HL-60/S4 treated with phorbol 12-myristate 13-acetate at 8.2 ng/mL for 4 days and 3 days (cell line): Measurements from ENCODE around the gene PDZK1IP1.
"Not testable (repeated sequence)": the region's sequence is repeated elsewhere in the genome, so short reads cannot be mapped to it uniquely, and the experiment has no call there.

Source experiments
- in situ Hi-C: fragments of 300-500 bp; cut with MboI; formaldehyde crosslinking; loops from 2 replicates; pipeline ENCODE4 v1.15.0; 2022; ENCODE audit warnings: low sequenced_read_pairs

PDZK1IP1 gene

GRCh38 chr1:47223921-47224675, 34.3 kb upstream of the PDZK1IP1 start:
- in situ Hi-C loops: no loop called here

- in situ Hi-C loops: no loop called here
These were observed 33.5 kb upstream of the PDZK1IP1 start for GRCh38 chr1:47223174-47223920.

DNA sequence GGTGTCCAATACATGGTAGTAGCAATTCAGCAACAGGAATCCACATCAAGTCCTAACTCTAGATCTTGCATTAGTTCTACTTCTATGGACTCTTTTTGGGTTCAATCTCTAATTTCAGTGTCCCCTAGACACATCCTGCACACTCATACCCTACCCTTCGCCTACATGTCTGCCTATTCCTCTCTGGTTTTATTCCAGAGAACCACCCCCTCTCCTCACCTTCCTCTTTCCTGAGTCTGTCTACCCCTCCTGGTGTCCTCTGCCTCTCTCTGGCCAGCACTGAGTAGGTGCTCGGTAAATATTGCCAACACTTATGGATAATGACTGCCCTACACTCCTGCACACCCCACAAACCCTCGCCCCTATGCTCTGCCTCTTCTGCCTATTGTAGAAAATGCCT, 32.6 kb upstream of the PDZK1IP1 start:
- in situ Hi-C loops: no loop called here

DNA sequence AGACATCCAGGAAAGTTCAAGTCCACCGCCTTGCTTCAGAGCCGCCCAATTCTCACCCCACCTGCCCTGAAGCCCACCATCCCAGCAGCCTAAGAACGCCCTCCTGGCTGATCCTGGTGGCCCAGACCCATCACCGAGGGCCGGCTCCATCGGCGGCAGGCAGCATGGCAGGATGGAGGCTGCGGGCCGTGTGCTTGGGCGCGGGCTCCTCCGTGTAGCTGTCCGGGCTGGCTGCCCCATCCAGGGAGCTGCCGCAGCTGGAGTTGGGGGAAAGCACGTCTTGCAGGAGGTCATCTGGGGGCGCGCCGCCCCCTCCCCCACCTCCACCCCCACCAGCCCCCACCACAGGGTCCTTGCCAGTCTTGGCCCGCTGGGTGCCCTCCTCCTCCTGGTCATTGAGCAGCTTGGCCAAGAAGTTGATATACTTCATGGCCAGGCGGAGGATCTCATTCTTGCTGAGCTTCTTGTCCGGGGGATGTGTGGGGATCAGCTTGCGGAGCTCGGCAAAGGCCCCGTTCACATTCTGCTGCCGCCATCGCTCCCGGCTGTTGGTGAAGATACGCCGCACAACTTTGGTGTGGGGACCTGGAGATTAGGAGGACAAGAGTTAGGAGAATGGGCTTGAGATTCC, 29.9 kb upstream of the PDZK1IP1 start:
- in situ Hi-C loops: no loop called here

DNA sequence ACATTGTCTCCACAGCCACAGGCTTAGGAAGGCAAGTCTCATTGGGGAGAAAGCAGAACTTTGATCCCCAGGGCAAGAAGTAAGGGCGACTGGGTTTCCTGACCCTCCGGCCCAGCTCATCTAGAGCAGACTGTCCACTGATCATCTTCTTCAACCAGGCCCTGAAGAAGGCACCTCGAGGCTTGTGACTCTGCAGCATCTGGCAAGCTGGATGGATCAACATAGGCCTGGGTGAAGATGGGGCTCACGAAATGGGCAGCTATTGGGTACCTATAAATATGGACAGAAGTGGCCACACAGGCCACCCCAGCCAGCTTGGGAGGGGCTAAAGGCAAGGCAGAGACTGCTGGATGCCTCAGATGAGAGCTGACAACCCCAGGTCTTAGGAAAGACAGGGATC, 29.2 kb upstream of the PDZK1IP1 start:
- in situ Hi-C loops: no loop called here

DNA sequence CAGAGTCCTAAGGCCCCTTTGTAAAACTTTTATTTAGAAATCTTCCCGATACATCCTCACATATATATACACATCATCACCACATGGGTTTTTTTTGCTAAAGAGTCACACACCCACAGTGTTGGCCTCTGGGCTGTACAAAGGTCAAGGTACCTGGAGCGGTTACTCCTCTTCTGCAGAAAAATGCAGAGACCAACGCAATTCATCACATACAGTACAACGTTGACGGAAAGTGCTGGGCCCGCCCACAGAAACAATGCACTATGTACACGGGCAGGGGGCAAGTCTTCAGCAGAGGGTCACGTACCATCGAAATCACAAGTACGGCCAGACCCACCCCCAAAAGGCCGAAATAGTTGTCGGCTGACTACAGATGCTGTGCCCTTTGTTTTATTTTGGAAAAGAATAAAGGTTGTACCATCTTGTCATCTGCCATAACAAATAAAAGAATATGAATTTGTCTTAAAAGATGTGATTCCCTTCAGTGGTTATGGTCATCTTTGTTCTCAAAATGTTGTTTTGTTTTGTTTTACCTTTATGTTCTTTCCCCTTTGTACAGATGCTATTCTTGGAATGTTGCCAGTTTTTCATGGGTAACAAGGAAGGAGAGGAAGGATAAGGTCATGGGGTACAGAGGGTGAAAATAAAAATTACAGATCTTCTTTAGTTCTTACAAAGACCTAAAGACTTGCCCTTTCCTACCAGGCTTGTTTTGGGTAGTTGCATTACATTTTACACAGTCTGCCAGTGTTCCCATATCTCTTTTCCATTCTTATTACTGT, 26.6 kb upstream of the PDZK1IP1 start:
- in situ Hi-C loops: no loop called here

DNA sequence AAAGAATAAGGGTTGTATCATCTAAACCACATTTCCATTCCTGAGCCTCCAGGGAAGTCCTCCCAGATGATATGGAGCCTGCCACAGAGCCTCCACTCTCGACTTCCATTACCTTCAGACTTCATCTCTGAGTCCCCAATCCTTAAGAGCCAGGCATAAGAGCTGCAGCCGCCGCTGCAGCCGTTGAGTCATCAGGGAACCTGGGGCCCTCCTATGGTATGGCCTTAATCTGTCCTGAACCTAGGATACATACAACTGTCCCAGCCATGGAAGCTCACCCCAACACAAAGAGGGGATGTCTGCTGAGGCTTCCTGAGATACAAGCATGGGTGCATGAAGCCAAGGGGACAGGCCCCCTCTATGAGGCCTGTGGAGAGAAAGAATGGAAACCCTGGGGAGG, 25.9 kb upstream of the PDZK1IP1 start:
- in situ Hi-C loops: no loop called here

DNA sequence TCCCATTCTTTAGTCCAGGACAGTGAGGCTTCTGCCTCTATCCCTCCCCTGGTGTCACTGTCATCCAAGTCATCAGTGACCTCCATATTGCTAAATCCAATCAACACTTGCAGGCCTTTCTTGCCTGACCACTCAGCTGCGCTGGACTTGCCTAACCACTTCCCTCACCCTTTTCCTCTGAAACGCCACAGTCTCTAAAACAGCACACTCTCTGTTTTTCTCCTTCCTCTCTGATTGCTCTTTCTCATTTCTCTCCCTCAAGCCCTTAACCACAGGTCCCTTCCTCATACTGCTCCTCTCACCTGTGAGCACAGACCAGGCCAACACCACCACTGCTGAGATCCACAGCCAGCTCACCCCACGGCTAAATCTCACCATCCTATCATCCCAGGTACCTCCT, 24.7 kb upstream of the PDZK1IP1 start:
- in situ Hi-C loops: no loop called here

DNA sequence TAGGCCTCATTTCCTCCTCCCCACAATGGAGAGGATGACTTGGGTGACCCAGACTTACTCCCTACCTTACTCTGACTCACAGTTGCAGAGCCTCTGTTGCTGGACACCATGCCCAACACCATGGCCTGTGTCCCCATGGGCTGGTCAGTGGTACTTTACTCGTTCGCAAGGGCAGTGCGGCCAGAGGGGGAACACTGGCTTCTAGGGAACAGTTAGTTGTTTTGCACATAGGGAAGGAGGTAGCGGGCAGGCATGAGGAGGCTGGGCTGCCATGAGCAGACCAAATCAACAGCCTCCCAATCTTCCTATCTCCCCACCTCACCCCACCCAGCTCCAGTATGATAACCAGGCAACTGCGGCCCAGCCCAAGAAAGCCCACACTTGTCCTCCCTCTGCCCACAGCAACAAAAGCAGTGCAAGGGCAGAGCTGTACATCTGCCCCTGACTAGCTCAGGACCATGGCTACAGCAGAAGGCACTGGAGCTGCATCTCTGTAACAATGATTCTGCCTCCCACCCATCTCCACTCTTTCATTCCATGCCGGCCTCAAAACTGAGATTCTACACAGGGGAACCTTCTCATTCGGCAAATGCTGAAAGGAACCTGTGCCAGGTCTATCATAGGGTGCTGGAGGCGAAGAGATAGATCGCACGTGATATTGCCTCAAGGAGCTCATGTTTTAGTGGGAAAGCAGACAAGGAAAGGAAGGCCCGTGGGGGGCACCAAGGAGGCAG, 23.6 kb upstream of the PDZK1IP1 start:
- in situ Hi-C loops: no loop called here

- in situ Hi-C loops: no loop called here
These were observed 22.9 kb upstream of the PDZK1IP1 start for GRCh38 chr1:47212636-47213229.

DNA sequence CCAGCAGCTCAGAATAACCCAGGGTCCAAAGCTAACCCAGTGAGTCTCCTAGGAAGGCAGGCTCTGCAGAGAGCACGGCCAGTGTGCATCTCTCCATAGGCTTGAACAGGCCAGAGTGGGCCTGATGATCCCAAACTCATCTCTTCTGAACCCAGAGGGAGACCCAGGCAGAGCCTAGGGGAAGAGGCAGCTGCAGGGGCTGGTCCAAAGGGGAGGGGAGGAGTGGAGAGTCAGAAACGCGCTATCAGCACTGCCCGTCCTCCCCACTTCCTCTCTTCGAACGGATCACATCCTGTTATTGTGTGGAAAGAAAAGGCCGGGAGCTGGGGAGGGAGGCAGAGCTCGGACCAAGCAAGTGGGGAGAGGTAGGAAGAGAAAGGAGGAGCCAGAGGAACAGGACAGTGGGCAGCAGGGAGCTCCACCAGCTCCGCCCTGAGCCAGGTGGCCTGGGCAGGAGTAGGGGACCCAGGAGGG, 22.0 kb upstream of the PDZK1IP1 start:
- in situ Hi-C loops: no loop called here

DNA sequence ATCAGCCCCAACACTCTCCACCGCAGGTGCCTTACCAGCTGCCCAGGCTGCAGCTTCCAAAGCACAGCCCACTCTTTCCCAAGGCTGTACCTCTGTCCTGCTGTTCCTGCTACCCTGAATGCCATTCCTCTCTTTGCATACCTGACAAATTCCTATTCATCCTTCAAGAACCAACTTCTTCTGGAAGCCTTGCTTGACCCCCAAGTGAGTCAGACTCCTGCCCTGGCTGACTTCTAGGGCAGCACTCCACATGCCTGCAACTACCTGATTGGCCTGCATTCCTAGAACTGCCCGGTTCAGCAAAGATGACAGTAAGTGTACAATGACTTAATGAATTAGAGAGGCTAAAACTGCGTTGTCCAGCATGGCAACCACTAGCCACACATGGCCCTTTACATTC, 20.8 kb upstream of the PDZK1IP1 start:
- in situ Hi-C loops: no loop called here

- in situ Hi-C loops: no loop called here
These were observed 20.0 kb upstream of the PDZK1IP1 start for GRCh38 chr1:47209725-47210325.

- in situ Hi-C loops: no loop called here
These were observed 19.3 kb upstream of the PDZK1IP1 start for GRCh38 chr1:47209091-47209490.

GRCh38 chr1:47208374-47208850, 18.6 kb upstream of the PDZK1IP1 start:
- in situ Hi-C loops: no loop called here

DNA sequence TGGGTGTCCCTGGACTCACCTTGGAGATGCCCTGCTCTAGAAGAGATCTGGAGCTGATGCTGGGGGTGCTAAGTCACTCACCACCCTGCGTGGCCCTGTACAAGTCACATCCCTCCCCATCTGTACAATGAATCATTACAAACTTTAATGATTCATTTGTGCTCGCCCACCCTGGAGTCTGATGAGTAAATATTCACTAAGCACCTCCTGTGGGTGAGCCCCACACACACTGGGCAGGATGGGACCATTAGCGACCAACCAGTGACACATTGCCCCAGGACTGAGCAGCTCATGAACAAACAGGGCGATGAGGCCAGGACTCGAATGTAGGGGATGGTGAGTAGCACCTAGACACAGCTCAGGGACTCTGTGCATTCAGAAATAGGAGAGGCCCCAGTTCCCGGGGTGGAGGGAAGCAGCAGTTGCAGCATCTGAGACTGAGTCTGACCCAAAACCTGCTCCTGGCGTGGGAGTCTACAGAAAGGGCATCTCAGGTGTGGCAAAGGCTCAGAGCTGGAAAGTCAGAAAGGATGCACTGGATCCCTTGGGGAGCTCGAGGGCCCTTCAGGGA, 18.1 kb upstream of the PDZK1IP1 start:
- in situ Hi-C loops: no loop called here

GRCh38 chr1:47205918-47206317, 16.1 kb upstream of the PDZK1IP1 start:
- in situ Hi-C loops: no loop called here

- in situ Hi-C loops: not testable (repeated sequence)
These were observed 13.7 kb upstream of the PDZK1IP1 start for GRCh38 chr1:47203504-47203903.

DNA sequence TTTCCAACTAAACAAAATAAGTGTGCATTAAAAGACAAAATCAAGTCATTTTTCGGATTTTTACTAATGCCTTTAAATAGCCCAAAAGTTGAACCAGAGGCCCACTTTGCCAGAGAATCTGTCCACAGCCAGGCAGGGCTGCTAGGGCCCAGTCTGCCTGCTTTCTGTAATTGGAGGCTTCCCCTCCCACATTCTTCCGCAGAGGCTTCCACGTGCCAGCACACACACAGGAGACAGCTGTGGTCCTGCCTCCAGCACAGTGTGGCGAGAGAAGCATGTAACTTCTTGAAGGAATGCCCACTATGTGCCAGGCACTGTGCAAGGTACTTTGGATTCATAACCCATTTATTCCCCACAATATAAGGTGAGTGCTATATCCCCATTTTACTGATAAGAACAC, 11.3 kb upstream of the PDZK1IP1 start:
- in situ Hi-C loops: no loop called here
